Heart left ventricle (tissue), 16 donors: ENCODE data around the gene IL23A. TPM values are rescaled to one million over a fixed set of nuclear protein-coding genes. Genes with fewer than 3 reads are reported as not detected.
A peak's percentile ranks its signal among the peaks of the same experiment; 100 is the strongest.
"Not testable (repeated sequence)": the region's sequence is repeated elsewhere in the genome, so short reads cannot be mapped to it uniquely, and the experiment has no call there.

ENCODE experiments used
- ATAC-seq, 4 donors: fragments of 200-7000 bp; cut with Tn5 transposase; one replicate each; pipeline ENCODE4 v1.9.1; 2020 to 2022; ENCODE audit warnings: moderate library complexity in 4 of 4, mild to moderate bottlenecking in 3 of 4, moderate number of reproducible peaks in 1 of 4
- DNase-seq, 5 donors: peaks; one replicate each; pipeline ENCODE4 v3.0.0-alpha.2; 2020
- H3K27ac ChIP-seq, 12 donors: fragments of 200-600 bp; sonication (generic) in 4 of 12; one replicate each; pipeline versions ENCODE4 v1.5.0 to v1.8.0; 2016 to 2022; ENCODE audit warnings: mild to moderate bottlenecking in 2 of 12
- H3K27me3 ChIP-seq, 9 donors: fragments of 200-600 bp; sonication (generic) in 2 of 9; one replicate each; pipeline versions ENCODE4 v1.5.1 to v1.8.0; 2016 to 2022; ENCODE audit warnings: mild to moderate bottlenecking in 3 of 9
- H3K36me3 ChIP-seq, 9 donors: fragments of 200-600 bp; sonication (generic) in 2 of 9; one replicate each; pipeline versions ENCODE4 v1.5.0 to v1.8.0; 2018 to 2022; ENCODE audit warnings: mild to moderate bottlenecking in 2 of 9
- H3K4me1 ChIP-seq, 12 donors: fragments of 200-600 bp; sonication (generic) in 4 of 12; one replicate each; pipeline versions ENCODE4 v1.5.0 to v1.8.0; 2016 to 2022; ENCODE audit warnings: mild to moderate bottlenecking in 3 of 12
- H3K4me3 ChIP-seq, 12 donors: fragments of 200-600 bp; sonication (generic) in 4 of 12; one replicate each; pipeline versions ENCODE4 v1.5.0 to v1.8.0; 2017 to 2022; ENCODE audit warnings: mild to moderate bottlenecking in 9 of 12, moderate library complexity in 4 of 12
- H3K9me3 ChIP-seq, 12 donors: fragments of 200-600 bp; sonication (generic) in 4 of 12; one replicate each; pipeline versions ENCODE4 v1.5.0 to v1.8.0; 2016 to 2022; ENCODE audit warnings: mild to moderate bottlenecking in 1 of 12
- CTCF ChIP-seq, 12 donors: fragments of 200-600 bp; sonication (generic) in 4 of 12; IDR thresholded peaks; one replicate each; pipeline versions ENCODE4 v1.5.0 to v1.8.0; 2018 to 2022; ENCODE audit warnings: antibody characterized with exemption in 12 of 12, mild to moderate bottlenecking in 5 of 12
- POLR2A ChIP-seq, 2 donors: fragments of 450-650 bp; IDR thresholded peaks; one replicate each; pipeline ENCODE4 v1.6.1; 2017; ENCODE audit warnings: antibody characterized with exemption in 2 of 2, mild to moderate bottlenecking in 2 of 2, moderate library complexity in 2 of 2
- WGBS, 4 donors: extraction: QIAGEN DNeasy Blood & Tissue Kit in 2 of 4; methylation state at CpG; one replicate each; pipeline versions ENCODE4 v1.1.5 to v1.1.7; 2013 to 2018; 5-methylcytosine and 5-hydroxymethylcytosine counted together
- intact Hi-C, 10 donors: fragments of 100-400 bp; cut with DNase I; formaldehyde crosslinking; loops; one replicate each; pipeline versions ENCODE4 v1.11.1 to v1.14.2; 2022
- polyA plus RNA-seq, 2 donors: library from polyadenylated mRNA; stranded (reverse); fragments of 200-250 nt; gene quantifications; one replicate each; pipeline ENCODE4 v1.2.3, GENCODE V29; 2013
- total RNA-seq, 9 donors: library from RNA; depleted of rRNA in 2 of 9; stranded (reverse); fragments of >200 nt in 2 of 9; fragmentation: NEBNext Ultra II Directional in 3 of 9; extraction: Animal tissue kit (Norgen Biotek cat#: 25700) in 3 of 9; gene quantifications; one replicate each; pipeline versions ENCODE4 v1.1.0 to v1.2.4, GENCODE V29; 2016 to 2023
- donor health status: ischemic (EF 13 %, LVEDD 7.1; RV severe dilation, severe dysfunction).
- donor health status: healthy with polysubstance abuse.
- donor health status: DM: no; HTN: yes; CAD: no.
- donor health status: DM: no; HTN: no; CAD: no.
- donor health status: ischemic (EF 25% LVEDD 6.9; RV normal size, moderate dysfunction).
- donor health status: ischemic (EF 25% LVEDD 5.7; RV mildly dilated, moderate dysfunction).
- donor health status: healthy.
- donor health status: DM: yes; HTN: yes; CAD: no.
- donor health status: ischemic (EF 35%, LVEDD 5.7; RV mildly dilated, moderate dysfunction).
- donor health status: nonischemic (EF 11% LVEDD 7.7; RV severe dilation, severe dysfunction).
- donor health status: DM: yes; HTN: yes; CAD: no.
- donor health status: PGD.
- donor health status: ischemic (EF 29% LVEDD 5.4; RV normal size, mild dysfunction).
- donor health status: nonischemic (EF 23%, LVEDD 6.1; RV moderate dilation, normal function).

The IL23A gene
- total and polyA plus RNA-seq, 11 donors = 0.29 to 0.69 TPM; not detected in 9

GRCh38 chr12:56315622-56316473 lies 22.8 kb upstream of the IL23A start, which contains the start of gene CNPY2:
Gene CNPY2 (minus strand): TSS chr12:56315988. CDS start chr12:56315217, 771 bp downstream.
- 0 to 1% (median 0%) methylated on average over 28 to 62 of the region's 62 CpGs for WGBS, 4 donors

GRCh38 chr12:56317675-56318074 lies 21.0 kb upstream of the IL23A start:
- Histone ChIP-seq H3K27me3 (no peaks in the 10 kb centered on the region), H3K4me3 (no peak overlapping the region), H3K4me1 (peaks cover 0 to 20% (median 13%) of the 10 kb centered on the region in 12 donors), H3K9me3 (no peaks in the 10 kb centered on the region), H3K36me3 (peaks cover 0 to 73% (median 50%) of the 10 kb centered on the region in 9 donors), H3K27ac (no peak overlapping the region)
- ATAC-seq (no peak), DNase-seq (no peak)
- WGBS, 4 donors = 92 to 97% (median 95%) methylated on average over 3 of the region's 3 CpGs
- TF ChIP-seq POLR2A (IDR thresholded peaks at IDR 0.05) (no peak), CTCF (IDR thresholded peaks at IDR 0.05) (no peak)
- intact Hi-C loops = loop anchor here in 3 of 10 donors (5.0 to 10.0 kb wide), 4 partner anchors 147 to 200 kb away; partner anchors contain the start of genes SPRYD4 (in 2 of the 3), ESYT1 (in 1 of the 3), RPL41 (in 1 of the 3) and ZC3H10 (in 1 of the 3)

More at GRCh38 chr12:56315622-56316473, 22.8 kb upstream of the IL23A start, which contains the start of gene CNPY2:
- H3K9me3 ChIP-seq = no peaks in the 10 kb centered on the region
- H3K4me1 ChIP-seq = peaks cover 0 to 20% (median 13%) of the 10 kb centered on the region in 12 donors
- TF ChIP-seq CTCF (IDR thresholded peaks at IDR 0.05) (peak in 8 of 12 donors; percentile 14 to 36 (median 24)), POLR2A (IDR thresholded peaks at IDR 0.05) (peak in 1 of 2 donors; percentile 80)
- ATAC-seq = peak; percentile 93 to 96 (median 96)
- H3K27ac ChIP-seq = peak within 1 kb of the TSS; percentile 84 to 99 (median 93)
- peak within 1 kb of the TSS; percentile 44 to 97 (median 88) for H3K4me3 ChIP-seq
- H3K36me3 ChIP-seq = peaks cover 0 to 72% (median 55%) of the 10 kb centered on the region in 9 donors
- intact Hi-C loops = loop anchor here in 3 of 10 donors (1.0 to 10.0 kb wide), 5 partner anchors 44 to 199 kb away; partner anchors contain the start of genes SPRYD4 (in 2 of the 3), STAT2 (in 2 of the 3), ESYT1 (in 1 of the 3) and RPL41 (in 1 of the 3)
- H3K27me3 ChIP-seq = no peaks in the 10 kb centered on the region
- peak; percentile 95 to 97 (median 97) for DNase-seq

GRCh38 chr12:56321027-56321426 lies 17.7 kb upstream of the IL23A start:
- H3K4me3 ChIP-seq = no peak overlapping the region
- no peak for TF ChIP-seq POLR2A (IDR thresholded peaks at IDR 0.05)
- TF ChIP-seq CTCF (IDR thresholded peaks at IDR 0.05) = no peak
- no peaks in the 10 kb centered on the region for H3K9me3 ChIP-seq
- intact Hi-C loops = no loop called here
- H3K27me3 ChIP-seq = no peaks in the 10 kb centered on the region
- 91 to 96% (median 94%) methylated on average over 2 of the region's 2 CpGs for WGBS, 4 donors
- no peak for DNase-seq
- no peak overlapping the region for H3K27ac ChIP-seq
- H3K4me1 ChIP-seq = peaks cover 0 to 8% (median 4%) of the 10 kb centered on the region in 12 donors
- peaks cover 0 to 87% (median 77%) of the 10 kb centered on the region in 9 donors for H3K36me3 ChIP-seq
- no peak for ATAC-seq

- ATAC-seq, H3K9me3 ChIP-seq, DNase-seq, H3K27me3 ChIP-seq, intact Hi-C loops, H3K4me1 ChIP-seq, H3K4me3 ChIP-seq, H3K27ac ChIP-seq: not testable (repeated sequence)
- 91 to 96% (median 94%) methylated on average over 8 of the region's 8 CpGs for WGBS, 4 donors
- peaks cover 0 to 93% (median 83%) of the 10 kb centered on the region in 9 donors for H3K36me3 ChIP-seq
Measured at GRCh38 chr12:56321610-56322009, 17.1 kb upstream of the IL23A start.
